ENCODE data around the gene STON1. TPM values are rescaled to one million over a fixed set of nuclear protein-coding genes. Genes with fewer than 3 reads are reported as not detected.

The STON1 gene
- total and polyA plus RNA-seq, 4 donors = 0.90 to 3.8 (median 1.2) TPM

GRCh38 chr2:48572816-48573215, 42.9 kb downstream of the STON1 start:
- H3K9me3 ChIP-seq (ENCODE audit: control insufficient read depth in 4 of 4, low read length in 3 of 4) = no peaks in the 10 kb centered on the region
- H3K4me1 ChIP-seq (ENCODE audit: control insufficient read depth in 4 of 4, insufficient read depth in 4 of 4, low read length in 3 of 4) = no peaks in the 10 kb centered on the region
- TF ChIP-seq FOXA1 (IDR thresholded peaks at IDR 0.05) = no peak
- no peak for TF ChIP-seq RAD21 (IDR thresholded peaks at IDR 0.05)
- TF ChIP-seq HNF4A (conservative IDR thresholded peaks at IDR 0.05) = no peak
- TF ChIP-seq YY1 (IDR thresholded peaks at IDR 0.05) = no peak
- TF ChIP-seq ZBTB33 (IDR thresholded peaks at IDR 0.05) = no peak
- no peak for TF ChIP-seq ATF3 (IDR thresholded peaks at IDR 0.05)
- TF ChIP-seq EGR1 (IDR thresholded peaks at IDR 0.05; ENCODE audit: low read depth in 2 of 2) = no peak
- TF ChIP-seq RXRA (IDR thresholded peaks at IDR 0.05) = no peak
- TF ChIP-seq GABPA (IDR thresholded peaks at IDR 0.05 in 1 of 2, conservative IDR thresholded peaks at IDR 0.05 in 1 of 2) = no peak
- no peak for TF ChIP-seq NR2F2 (IDR thresholded peaks at IDR 0.05)
- TF ChIP-seq TAF1 (conservative IDR thresholded peaks at IDR 0.05) = no peak
- no peak for TF ChIP-seq JUND (IDR thresholded peaks at IDR 0.05)
- H3K27ac ChIP-seq (ENCODE audit: low read depth in 1 of 2, low read length in 2 of 2) = no peak overlapping the region
- H3K4me3 ChIP-seq (ENCODE audit: low read depth in 1 of 3, low read length in 3 of 3) = no peak overlapping the region
- H3K27me3 ChIP-seq (ENCODE audit: control insufficient read depth in 4 of 4, insufficient read depth in 4 of 4, low read length in 3 of 4) = no peaks in the 10 kb centered on the region
- no peaks in the 10 kb centered on the region for H3K36me3 ChIP-seq (ENCODE audit: control insufficient read depth in 4 of 4, insufficient read depth in 3 of 4, low read depth in 1 of 4, low read length in 3 of 4)
- 70% methylated on average over 5 of the region's 5 CpGs for WGBS
- no peak overlapping the region for H3K9ac ChIP-seq (ENCODE audit: low read depth in 1 of 2, low read length in 2 of 2)
- DNase-seq (ENCODE audit: low spot score) = no peak

GRCh38 chr2:48574353-48575287, 44.7 kb downstream of the STON1 start:
- no peaks in the 10 kb centered on the region for H3K36me3 ChIP-seq (ENCODE audit: control insufficient read depth in 4 of 4, insufficient read depth in 3 of 4, low read depth in 1 of 4, low read length in 3 of 4)
- no peaks in the 10 kb centered on the region for H3K4me1 ChIP-seq (ENCODE audit: control insufficient read depth in 4 of 4, insufficient read depth in 4 of 4, low read length in 3 of 4)
- H3K27me3 ChIP-seq (ENCODE audit: control insufficient read depth in 4 of 4, insufficient read depth in 4 of 4, low read length in 3 of 4) = no peaks in the 10 kb centered on the region
- no peak overlapping the region for H3K4me3 ChIP-seq (ENCODE audit: low read depth in 1 of 3, low read length in 3 of 3)
- no peak for DNase-seq (ENCODE audit: low spot score)
- no peaks in the 10 kb centered on the region for H3K9me3 ChIP-seq (ENCODE audit: control insufficient read depth in 4 of 4, low read length in 3 of 4)
- WGBS = 80% methylated on average over 9 of the region's 9 CpGs
- no peak overlapping the region for H3K9ac ChIP-seq (ENCODE audit: low read depth in 1 of 2, low read length in 2 of 2)
- H3K27ac ChIP-seq (ENCODE audit: low read depth in 1 of 2, low read length in 2 of 2) = no peak overlapping the region
- TF ChIP-seq REST (IDR thresholded peaks at IDR 0.05) (no peak), ZBTB33 (IDR thresholded peaks at IDR 0.05) (no peak), RXRA (IDR thresholded peaks at IDR 0.05) (no peak), HNF4G (IDR thresholded peaks at IDR 0.05) (no peak)
